ENCODE measurements around the gene MICAL3.

Gene MICAL3

DNA sequence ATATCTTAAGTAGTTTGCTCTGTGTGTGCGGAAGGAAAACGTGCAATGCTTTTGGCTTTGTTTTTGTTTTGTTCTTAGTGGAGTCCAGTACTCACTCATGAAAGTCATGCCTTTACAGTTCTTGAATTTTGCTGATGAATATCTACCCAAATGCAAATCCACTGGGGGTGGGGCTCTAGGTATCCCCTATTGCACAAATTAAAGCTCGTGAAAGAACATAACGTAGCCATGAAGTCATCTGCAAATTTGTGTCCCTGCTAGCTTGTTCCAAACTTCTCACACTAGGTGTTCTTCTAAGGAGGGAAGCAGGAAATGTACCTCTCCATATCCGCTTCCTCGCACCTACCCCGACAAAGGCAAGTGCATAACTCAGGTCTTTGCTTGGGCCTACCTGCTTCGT is 118.9 kb downstream of the MICAL3 start:
- DNase-seq, result no peak

- DNase-seq, result no peak
These were observed 120.6 kb downstream of the MICAL3 start for GRCh38 chr22:17903564-17904295.

DNA sequence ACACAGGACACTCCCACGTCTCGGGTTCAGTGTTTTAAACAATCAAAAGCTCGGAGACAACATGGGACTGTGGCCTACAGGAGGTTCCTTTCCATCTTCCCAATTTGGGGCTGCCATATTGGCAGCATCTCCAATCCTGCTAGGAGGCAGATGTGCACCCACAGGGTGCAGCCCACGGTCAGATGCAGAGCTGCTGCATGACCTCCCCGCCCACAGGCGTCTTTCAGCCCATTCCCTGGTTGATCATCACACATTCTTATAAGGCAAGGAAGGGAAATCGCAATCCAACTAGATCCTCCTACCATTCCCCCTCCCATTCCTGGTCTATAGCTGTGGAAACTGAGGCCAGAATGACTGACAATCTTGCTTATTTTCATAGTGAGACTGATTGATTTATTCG is 121.4 kb downstream of the MICAL3 start:
- DNase-seq, result no peak

- no peak for DNase-seq
These were observed 126.0 kb downstream of the MICAL3 start for GRCh38 chr22:17898375-17898774.

DNA sequence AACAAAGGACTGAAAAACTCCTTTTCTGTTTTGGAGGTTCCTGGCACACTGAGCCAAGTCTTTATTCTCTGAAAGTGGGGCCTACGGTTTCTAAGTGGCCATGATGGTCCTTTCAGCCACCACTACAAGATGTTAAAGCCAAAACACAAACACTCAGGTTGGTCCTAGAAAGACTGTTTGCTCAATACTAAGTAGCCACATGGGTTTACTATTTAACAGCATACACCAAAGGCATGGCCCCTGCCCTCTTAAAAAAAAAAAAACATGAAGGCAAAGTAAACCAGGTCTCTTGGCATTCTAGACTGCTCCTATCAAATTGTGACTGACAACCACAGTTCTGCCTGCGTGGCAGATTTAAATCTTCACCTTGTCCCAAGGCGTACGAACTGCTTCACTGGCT is 126.5 kb downstream of the MICAL3 start:
- DNase-seq, result no peak

- DNase-seq, result no peak
These were observed 126.9 kb downstream of the MICAL3 start for GRCh38 chr22:17897426-17897825.

DNA sequence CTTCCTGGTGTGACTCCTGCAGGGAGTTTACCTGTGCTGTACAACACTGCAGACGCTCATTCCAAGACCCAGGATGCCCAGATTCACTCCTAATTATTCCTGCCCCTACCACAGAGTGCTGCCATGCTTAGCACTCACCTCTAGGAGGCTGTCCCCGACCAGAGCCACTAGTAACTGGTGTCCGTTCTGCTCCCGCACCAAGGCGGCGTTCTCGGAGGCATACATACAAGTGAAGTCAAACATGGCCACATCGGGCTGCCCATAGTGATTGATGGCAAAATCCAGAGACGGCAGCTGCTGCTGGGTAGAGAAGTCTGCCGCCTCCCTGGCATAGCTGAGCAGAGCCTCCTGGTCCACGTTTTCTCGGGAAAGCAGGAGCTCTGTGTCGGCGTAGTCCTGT is 127.8 kb downstream of the MICAL3 start:
- DNase-seq, result no peak

DNA sequence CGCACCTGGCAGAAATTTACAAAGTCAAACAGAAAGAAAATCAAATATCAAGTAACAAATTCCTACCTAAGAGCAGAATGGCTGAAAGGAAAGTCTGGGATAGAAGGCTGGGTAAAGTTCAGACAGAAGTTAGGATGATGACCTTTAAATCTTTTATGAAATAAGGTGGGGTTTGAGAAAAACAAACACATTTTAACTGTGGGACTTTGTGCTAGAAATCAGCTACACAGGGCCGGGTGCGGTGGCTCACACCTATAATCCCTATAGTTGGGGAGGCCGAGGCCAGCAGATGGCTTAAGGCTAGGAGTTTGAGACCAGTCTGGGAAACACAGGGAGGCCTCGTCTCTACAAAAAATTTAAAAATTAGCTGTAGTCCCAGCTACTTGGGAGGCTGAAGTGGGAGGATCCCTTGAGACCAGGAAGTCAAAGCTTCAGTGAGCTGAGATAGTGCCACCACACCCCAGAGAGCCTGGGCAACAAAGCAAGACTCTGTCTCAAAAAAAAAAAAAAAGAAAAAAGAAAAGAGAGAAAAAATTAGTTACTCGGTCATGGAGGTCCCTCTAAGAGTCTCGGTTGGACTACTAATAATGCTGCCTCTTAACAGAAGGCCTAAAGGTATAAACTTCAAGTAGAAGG is 130.3 kb downstream of the MICAL3 start:
- no peak for DNase-seq

GRCh38 chr22:17892376-17892775 is 132.0 kb downstream of the MICAL3 start:
- DNase-seq, result no peak

DNA sequence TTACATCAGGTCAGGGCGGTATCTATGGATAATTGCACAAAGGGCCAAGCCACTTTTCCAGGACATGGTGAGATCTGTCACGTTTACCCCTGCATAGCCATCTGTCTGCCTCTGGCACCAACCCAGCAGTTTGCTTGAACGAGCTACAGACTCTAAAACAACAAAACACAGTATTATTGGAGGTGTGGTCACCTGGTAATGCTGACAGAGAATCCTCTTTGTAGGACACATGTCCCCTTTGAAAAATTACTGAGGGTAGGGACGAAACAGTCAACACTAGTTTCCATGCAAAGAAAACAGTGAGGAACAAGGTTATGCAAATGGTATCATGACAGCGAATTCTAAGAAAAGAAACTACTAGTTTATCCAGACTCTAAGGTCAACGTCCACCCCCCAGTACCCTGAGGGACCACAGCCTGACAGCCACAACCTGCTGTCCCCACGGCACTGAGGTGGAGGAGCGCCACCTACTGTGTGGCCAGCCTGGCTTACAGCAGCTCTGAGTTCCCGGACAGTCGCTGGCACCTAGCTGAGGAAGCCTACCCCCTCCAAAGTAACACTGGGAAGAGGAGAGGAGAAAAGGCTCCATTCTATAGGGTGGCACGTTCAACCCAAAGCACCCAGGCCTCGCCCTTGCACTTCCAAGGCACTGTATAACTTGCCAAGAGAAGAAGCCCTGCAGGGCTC is 132.7 kb downstream of the MICAL3 start:
- no peak for DNase-seq

GRCh38 chr22:17890892-17891291 is 133.5 kb downstream of the MICAL3 start:
- DNase-seq, result no peak

GRCh38 chr22:17890245-17890671 is 134.1 kb downstream of the MICAL3 start:
- no peak for DNase-seq

DNA sequence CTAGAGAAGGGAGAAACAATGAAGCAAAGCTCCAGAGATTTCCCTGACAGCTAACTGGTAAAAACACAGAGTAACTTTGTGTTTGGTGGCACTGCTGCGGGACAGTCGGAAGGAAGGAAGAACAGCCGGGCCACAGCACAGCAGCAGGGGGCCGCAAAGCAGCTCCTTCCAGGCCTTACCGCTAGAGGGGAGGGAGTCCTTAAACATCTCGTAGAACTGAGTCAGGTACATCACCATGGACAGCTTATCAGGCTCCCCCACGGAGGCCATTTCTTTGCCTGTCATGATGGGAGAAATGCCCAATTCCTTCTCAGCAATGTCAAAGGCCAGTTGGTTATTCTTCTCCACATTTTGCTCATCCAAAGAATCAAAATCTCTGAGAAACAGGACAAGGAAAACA is 135.5 kb downstream of the MICAL3 start:
- DNase-seq, result no peak

DNA sequence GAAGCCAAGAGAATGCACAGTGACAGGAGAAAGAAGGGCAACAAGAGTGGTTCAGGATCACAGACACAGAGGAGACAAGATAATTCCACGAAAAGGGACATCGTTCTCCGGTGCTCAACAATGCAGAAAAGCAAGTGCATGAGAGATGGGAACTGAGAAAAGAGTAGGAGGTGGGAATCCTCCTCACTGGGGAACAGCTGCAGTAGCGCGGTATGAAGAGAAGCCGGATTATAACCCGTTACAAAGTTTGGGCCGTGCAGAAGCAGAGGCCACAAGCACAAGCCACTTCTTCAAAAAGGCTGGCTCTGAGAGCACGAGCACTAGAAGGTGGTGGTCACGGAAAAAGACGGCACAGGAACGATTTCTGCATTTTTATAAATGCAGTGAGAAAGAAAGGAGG is 135.9 kb downstream of the MICAL3 start:
- no peak for DNase-seq

DNA sequence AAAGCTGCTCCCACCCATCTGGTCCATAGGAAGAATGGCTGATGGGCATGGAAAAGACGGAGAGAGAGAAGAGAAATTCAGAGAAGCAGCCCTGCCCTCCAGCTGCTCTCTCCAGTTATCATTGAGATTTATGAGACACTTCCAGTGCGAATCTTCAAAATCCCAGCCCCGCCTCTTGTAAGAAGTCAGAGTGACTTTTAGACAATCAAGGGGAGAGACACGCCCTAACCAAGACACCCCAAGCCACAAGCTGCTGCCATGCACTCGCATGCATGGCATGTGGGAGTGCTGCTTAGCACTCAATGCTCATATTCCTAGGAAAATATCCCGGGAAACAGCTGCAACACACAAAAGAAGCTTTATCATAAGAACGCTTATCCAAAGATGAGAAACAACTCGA is 139.5 kb downstream of the MICAL3 start:
- no peak for DNase-seq

DNA sequence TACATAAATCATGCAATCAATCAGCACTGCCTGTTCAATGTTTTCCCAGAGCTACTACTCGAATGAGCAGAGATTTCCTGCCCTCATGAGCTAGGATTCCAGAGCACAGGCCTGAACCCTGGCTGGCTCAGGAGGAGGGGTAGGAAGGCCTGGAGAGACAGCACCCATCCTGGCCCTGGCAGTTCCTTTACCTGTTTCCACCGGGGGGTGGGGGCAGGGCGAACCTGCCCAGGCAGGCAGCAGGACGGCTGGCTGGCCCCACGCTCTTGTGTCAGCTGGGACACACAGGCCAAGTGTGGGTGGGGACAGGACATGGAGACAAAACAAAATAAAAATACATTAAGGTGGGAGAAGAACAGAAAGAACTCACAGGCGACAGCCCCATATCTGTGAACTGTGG is 140.3 kb downstream of the MICAL3 start:
- DNase-seq, result no peak

DNA sequence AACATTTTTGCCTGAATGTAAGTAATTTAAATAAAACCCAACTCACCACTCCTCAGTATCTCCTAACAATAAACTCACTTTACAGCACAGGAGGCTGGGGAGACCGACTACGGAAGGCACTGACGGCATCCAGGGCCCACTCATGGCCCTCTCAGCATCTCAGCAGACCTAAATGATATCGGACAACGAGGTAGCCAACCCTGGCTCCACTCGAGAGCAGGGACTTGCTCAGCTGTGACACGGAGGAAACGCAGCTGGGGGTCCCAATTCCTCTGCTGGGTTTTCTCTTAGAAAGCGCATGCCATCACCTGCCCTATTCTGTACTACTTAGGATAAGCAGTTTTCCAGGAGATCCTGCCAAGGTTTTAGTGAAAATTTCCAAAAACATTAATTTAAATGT is 141.0 kb downstream of the MICAL3 start:
- DNase-seq, result no peak

DNA sequence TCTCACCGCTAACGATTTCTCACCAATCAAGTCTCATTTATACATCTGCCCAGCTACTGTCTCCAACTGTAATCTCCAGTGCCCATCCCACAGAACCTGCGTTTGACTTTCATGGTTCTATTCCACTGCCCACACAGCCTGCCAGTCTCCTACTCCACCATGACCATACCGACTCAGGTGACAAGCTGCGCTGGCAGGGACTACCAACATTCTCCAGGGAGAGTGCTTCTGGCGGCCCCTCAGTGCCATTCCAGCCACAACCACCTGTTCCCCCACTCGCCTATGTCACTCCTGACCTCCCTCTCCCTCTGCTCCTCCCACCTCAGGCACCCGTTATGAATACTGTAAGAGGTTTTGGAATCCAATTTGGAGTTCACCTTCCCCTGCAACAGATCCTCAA is 141.6 kb downstream of the MICAL3 start:
- no peak for DNase-seq

DNA sequence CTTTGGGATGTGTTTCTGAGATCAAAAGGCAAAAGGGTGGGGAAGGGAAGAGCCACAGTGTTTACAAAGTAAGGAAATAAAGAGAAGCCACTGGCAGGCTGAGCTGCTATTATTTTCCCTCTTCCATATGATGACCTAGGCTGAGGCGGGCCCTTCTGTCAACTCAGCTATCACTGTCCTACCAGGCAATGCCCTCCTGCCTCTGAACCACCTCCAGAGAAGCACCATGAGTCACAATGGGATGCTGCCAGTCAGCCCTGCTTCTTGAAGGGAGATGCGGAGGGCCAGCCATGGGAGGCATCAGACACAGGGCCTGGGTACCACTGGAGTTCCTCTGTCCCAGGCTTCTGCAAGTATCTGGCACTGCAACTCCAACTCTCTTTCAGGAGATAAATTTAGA is 142.2 kb downstream of the MICAL3 start:
- no peak for DNase-seq

DNA sequence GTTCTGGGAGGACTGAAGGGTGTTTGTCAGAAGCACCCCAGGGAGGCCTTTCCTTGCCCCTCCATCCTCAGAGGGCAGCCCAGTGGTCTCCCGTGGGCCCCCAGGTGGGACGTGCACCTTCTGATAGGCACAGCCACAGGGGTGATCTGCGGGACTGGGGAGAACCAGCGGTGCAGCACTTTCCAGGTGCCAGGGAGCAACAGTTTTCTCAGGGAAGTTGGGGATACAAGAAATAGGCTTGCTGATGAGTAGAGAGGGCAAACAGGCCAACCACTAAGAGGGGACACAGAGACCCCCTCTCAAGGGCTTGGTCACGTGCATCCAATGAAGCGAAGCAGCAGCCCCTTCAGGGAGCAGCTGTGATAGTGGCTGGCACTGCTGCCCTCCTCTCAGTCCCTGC is 143.0 kb downstream of the MICAL3 start:
- no peak for DNase-seq

- no peak for DNase-seq
These were observed 143.9 kb downstream of the MICAL3 start for GRCh38 chr22:17880468-17880867.

DNA sequence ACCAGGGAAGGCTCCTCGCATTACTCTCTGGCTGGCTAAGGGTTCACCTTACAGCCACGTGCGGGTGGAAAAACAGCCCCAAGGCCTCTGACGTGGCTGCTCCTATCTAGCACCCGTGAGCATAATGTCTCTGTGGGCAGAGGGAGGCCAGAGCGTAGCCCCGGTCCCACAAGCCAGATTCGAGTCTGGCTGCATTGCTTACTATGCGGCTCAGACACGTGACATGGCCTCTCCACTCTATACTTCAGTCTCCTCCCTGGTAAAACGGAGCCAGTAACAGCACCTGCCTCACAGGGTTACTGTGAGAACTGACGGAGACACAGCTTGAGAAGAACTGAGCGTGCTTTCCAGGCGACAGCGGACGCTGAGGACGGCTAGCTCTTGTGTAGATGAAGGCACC is 144.3 kb downstream of the MICAL3 start:
- no peak for DNase-seq

GRCh38 chr22:17878941-17879340 is 145.4 kb downstream of the MICAL3 start:
- no peak for DNase-seq

DNA sequence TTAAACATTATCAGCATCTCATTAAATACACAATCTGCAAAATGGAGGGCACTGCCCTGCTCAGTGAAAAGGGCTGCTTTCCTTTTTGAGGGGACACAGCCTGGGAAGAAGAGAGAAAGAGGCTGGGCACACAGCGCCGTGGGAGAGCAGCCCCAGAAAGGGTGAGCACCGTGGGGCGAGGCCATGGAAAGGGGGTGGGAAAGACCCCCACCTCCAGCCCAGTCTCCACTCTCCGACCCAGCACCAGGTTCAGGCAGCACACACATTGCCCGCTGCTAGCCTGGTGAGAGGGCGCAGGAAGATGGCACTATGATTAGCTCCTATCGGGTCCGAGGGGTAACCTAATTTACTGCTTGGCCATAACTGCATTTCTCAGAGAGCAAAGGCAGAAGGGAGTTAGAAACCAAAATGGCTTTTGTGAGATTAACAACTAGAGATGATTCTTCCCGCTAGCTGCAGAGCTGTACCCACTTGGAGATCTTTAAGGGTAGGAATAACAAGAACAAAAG is 146.1 kb downstream of the MICAL3 start:
- DNase-seq, result no peak
